HCT116 (cell line): ENCODE data around the gene FHOD3.

Source experiments
- EZH2 ChIP-seq: fragments of 200-600 bp; sonication (generic); IDR thresholded peaks from 2 replicates; pipeline ENCODE4 v1.6.1; 2017; ENCODE audit warnings: antibody characterized with exemption, mixed run types
- EZH2phosphoT487 ChIP-seq: fragments of 200-600 bp; IDR thresholded peaks from 2 replicates; pipeline ENCODE4 v1.6.1; 2018; ENCODE audit warnings: antibody characterized with exemption, borderline replicate concordance
- JUND ChIP-seq: IDR thresholded peaks from 2 replicates; pipeline ENCODE4 v1.6.1; 2012
- POLR2A ChIP-seq: IDR thresholded peaks from 2 replicates; pipeline ENCODE4 v1.7.0; 2011; ENCODE audit warnings: borderline replicate concordance; ENCODE audit not compliant: insufficient read depth, insufficient read length; ENCODE audit errors: extremely low read depth
- POLR2AphosphoS5 ChIP-seq: IDR thresholded peaks from 2 replicates; pipeline ENCODE4 v1.6.1; 2011; ENCODE audit warnings: mild to moderate bottlenecking, low read depth, low read length, moderate library complexity
- RAD21 ChIP-seq: IDR thresholded peaks from 2 replicates; pipeline ENCODE4 v1.6.1; 2012; ENCODE audit warnings: low read depth, mild to moderate bottlenecking
- SIN3A ChIP-seq: IDR thresholded peaks from 2 replicates; pipeline ENCODE4 v1.6.1; 2012; ENCODE audit warnings: low read depth
- SP1 ChIP-seq: IDR thresholded peaks from 2 replicates; pipeline ENCODE4 v1.6.1; 2012; ENCODE audit warnings: low read depth
- SRF ChIP-seq: IDR thresholded peaks from 2 replicates; pipeline ENCODE4 v1.6.1; 2012; ENCODE audit warnings: low read depth
- YY1 ChIP-seq: IDR thresholded peaks from 2 replicates; pipeline ENCODE4 v1.6.1; 2011; ENCODE audit warnings: low read length, low read depth, moderate library complexity, mild to moderate bottlenecking; ENCODE audit not compliant: insufficient replicate concordance; ENCODE audit errors: extremely low read depth
- ZFX ChIP-seq: fragments of 450-650 bp; IDR thresholded peaks from 2 replicates; pipeline ENCODE4 v1.6.1; 2017
- TF ChIP-seq, protein P1 (sequence below), 3 experiments: fragments of 200-600 bp in 1 of 3; sonication (generic) in 1 of 3; IDR thresholded peaks in 2 of 3; conservative IDR thresholded peaks in 1 of 3; 2 replicates each; pipeline ENCODE4 v1.5.1; 2012 to 2017; ENCODE audit warnings: low read depth in 2 of 3, low read length in 2 of 3, antibody characterized with exemption in 1 of 3, borderline replicate concordance in 1 of 3, control low read depth in 1 of 3, mild to moderate bottlenecking in 1 of 3, mixed read lengths in 1 of 3, mixed run types in 1 of 3, moderate library complexity in 1 of 3; ENCODE audit not compliant: insufficient read depth in 1 of 3
- TF ChIP-seq, protein P2 (sequence below): IDR thresholded peaks from 2 replicates; pipeline ENCODE4 v1.6.1; 2012; ENCODE audit warnings: low read depth

DNA sequence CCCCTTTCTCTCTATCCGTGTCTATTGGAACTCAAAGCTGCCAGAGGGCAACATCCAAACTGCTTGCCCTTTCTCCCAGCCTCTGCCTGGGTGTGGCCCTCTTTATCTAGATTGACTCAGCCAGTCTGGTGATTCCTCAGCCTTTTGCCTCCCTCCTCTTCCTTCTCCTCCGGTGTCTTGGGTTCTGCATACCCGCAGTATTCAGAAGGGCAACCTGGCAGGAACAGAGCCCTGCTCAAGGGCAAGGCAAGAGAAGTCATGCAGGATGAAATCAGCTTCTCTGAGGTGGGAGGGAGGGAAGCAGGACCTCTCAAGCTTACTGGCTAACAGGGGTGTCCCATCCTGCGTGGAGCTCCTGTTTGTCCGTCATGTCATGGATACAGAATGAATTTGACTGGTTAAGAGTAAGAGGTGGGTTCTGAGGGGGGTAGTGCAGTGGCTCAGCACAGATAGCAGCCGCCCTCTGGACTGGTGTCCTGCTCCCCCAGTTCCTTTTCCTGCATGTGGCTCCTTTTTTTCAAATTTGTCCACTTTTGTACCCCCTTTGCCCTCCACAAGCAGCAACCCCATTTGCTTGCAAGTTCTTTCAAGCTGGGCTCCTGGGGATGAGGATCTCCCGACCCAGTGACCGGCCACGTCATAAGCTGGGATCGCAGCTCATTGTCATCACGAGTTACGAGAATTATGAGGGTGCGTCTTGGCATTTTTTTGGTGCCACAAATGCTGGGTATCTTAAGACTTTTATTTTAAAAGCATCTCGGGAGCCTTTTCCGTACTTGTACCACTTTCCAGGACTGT is 154.1 kb downstream of the FHOD3 start:
- TF ChIP-seq JUND (no peak), SRF (no peak), YY1 (no peak), EZH2 (no peak), ZFX (no peak), RAD21 (no peak), POLR2A (no peak), EZH2phosphoT487 (no peak), SIN3A (no peak), POLR2AphosphoS5 (no peak), SP1 (no peak)
- TF ChIP-seq, protein P1, sequence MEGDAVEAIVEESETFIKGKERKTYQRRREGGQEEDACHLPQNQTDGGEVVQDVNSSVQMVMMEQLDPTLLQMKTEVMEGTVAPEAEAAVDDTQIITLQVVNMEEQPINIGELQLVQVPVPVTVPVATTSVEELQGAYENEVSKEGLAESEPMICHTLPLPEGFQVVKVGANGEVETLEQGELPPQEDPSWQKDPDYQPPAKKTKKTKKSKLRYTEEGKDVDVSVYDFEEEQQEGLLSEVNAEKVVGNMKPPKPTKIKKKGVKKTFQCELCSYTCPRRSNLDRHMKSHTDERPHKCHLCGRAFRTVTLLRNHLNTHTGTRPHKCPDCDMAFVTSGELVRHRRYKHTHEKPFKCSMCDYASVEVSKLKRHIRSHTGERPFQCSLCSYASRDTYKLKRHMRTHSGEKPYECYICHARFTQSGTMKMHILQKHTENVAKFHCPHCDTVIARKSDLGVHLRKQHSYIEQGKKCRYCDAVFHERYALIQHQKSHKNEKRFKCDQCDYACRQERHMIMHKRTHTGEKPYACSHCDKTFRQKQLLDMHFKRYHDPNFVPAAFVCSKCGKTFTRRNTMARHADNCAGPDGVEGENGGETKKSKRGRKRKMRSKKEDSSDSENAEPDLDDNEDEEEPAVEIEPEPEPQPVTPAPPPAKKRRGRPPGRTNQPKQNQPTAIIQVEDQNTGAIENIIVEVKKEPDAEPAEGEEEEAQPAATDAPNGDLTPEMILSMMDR (IDR thresholded peaks at IDR 0.05 in 2 of 3, conservative IDR thresholded peaks at IDR 0.05 in 1 of 3; ENCODE audit: borderline replicate concordance in 1 of 3, insufficient read depth in 1 of 3, low read depth in 2 of 3, low read length in 2 of 3) = no peak
- TF ChIP-seq, protein P2, sequence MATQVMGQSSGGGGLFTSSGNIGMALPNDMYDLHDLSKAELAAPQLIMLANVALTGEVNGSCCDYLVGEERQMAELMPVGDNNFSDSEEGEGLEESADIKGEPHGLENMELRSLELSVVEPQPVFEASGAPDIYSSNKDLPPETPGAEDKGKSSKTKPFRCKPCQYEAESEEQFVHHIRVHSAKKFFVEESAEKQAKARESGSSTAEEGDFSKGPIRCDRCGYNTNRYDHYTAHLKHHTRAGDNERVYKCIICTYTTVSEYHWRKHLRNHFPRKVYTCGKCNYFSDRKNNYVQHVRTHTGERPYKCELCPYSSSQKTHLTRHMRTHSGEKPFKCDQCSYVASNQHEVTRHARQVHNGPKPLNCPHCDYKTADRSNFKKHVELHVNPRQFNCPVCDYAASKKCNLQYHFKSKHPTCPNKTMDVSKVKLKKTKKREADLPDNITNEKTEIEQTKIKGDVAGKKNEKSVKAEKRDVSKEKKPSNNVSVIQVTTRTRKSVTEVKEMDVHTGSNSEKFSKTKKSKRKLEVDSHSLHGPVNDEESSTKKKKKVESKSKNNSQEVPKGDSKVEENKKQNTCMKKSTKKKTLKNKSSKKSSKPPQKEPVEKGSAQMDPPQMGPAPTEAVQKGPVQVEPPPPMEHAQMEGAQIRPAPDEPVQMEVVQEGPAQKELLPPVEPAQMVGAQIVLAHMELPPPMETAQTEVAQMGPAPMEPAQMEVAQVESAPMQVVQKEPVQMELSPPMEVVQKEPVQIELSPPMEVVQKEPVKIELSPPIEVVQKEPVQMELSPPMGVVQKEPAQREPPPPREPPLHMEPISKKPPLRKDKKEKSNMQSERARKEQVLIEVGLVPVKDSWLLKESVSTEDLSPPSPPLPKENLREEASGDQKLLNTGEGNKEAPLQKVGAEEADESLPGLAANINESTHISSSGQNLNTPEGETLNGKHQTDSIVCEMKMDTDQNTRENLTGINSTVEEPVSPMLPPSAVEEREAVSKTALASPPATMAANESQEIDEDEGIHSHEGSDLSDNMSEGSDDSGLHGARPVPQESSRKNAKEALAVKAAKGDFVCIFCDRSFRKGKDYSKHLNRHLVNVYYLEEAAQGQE = no peak
